ENCODE results near the gene LSMEM2. TPM values are rescaled to one million over a fixed set of nuclear protein-coding genes. Genes with fewer than 3 reads are reported as not detected.
A peak's percentile ranks its signal among the peaks of the same experiment; 100 is the strongest.

The LSMEM2 gene
- total and polyA plus RNA-seq, 9 of the 15 experiments (the other 6 are each of a cell fraction or from before 2014, with no cell fraction given), result not detected

- TF ChIP-seq GTF3C2 (IDR thresholded peaks at IDR 0.05; ENCODE audit: borderline replicate concordance, extremely low read depth, insufficient read length) (no peak), ARID3A (IDR thresholded peaks at IDR 0.05; ENCODE audit: borderline replicate concordance, low read depth, low read length) (no peak), GATAD2A (IDR thresholded peaks at IDR 0.05) (no peak), OTX1 (CRISPR knock-in tag; IDR thresholded peaks at IDR 0.05) (no peak), HMG20B (CRISPR knock-in tag; IDR thresholded peaks at IDR 0.05) (no peak), THRA (IDR thresholded peaks at IDR 0.05) (no peak), MBD1 (CRISPR knock-in tag; IDR thresholded peaks at IDR 0.05) (no peak), RBM22 (IDR thresholded peaks at IDR 0.05; ENCODE audit: low read depth, low read length, poor library complexity, severe bottlenecking) (peak; percentile 11), ZNF24 (IDR thresholded peaks at IDR 0.05) (no peak), NEUROD1 (IDR thresholded peaks at IDR 0.05; ENCODE audit: borderline replicate concordance, low read depth, low read length, partially characterized antibody) (peak; percentile 50), PKNOX1 (IDR thresholded peaks at IDR 0.05) (no peak), E2F3 (CRISPR knock-in tag; IDR thresholded peaks at IDR 0.05) (no peak), ETV5 (CRISPR knock-in tag; IDR thresholded peaks at IDR 0.05; ENCODE audit: low read depth) (0 out of 2 replicates have a peak, but pooled peaks have one; percentile 33), NBN (IDR thresholded peaks at IDR 0.05; ENCODE audit: low read depth) (no peak), HDGF (IDR thresholded peaks at IDR 0.05) (no peak)
- TF ChIP-seq, protein P1, sequence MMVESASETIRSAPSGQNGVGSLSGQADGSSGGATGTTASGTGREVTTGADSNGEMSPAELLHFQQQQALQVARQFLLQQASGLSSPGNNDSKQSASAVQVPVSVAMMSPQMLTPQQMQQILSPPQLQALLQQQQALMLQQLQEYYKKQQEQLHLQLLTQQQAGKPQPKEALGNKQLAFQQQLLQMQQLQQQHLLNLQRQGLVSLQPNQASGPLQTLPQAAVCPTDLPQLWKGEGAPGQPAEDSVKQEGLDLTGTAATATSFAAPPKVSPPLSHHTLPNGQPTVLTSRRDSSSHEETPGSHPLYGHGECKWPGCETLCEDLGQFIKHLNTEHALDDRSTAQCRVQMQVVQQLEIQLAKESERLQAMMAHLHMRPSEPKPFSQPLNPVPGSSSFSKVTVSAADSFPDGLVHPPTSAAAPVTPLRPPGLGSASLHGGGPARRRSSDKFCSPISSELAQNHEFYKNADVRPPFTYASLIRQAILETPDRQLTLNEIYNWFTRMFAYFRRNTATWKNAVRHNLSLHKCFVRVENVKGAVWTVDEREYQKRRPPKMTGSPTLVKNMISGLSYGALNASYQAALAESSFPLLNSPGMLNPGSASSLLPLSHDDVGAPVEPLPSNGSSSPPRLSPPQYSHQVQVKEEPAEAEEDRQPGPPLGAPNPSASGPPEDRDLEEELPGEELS (CRISPR knock-in tag; IDR thresholded peaks at IDR 0.05; ENCODE audit: borderline replicate concordance), result no peak
Observed at GRCh38 chr3:50260027-50260941, 18.6 kb upstream of the LSMEM2 start (continued).
